Liver (tissue), 9 donors: ENCODE data around the gene SMIM14. TPM values are rescaled to one million over a fixed set of nuclear protein-coding genes. Genes with fewer than 3 reads are reported as not detected.

Experiments used
- DNase-seq: peaks from one replicate; pipeline ENCODE4 v3.0.0-alpha.2; 2017; ENCODE audit warnings: low spot score
- H3K27ac ChIP-seq, 2 donors: one replicate each; pipeline ENCODE4 v1.7.0; 2013; ENCODE audit warnings: inconsistent platforms in 2 of 2, low read length in 2 of 2, control low read depth in 1 of 2, low read depth in 1 of 2, mild to moderate bottlenecking in 1 of 2
- H3K27me3 ChIP-seq, 4 donors: one replicate each; pipeline versions ENCODE4 v1.6.1 to v1.7.0; 2013; ENCODE audit warnings: low read length in 3 of 4, inconsistent platforms in 1 of 4, mild to moderate bottlenecking in 1 of 4, moderate library complexity in 1 of 4; ENCODE audit not compliant: control insufficient read depth in 4 of 4, insufficient read depth in 4 of 4
- H3K36me3 ChIP-seq, 4 donors: one replicate each; pipeline versions ENCODE4 v1.6.1 to v1.7.0; 2013; ENCODE audit warnings: low read length in 3 of 4, mild to moderate bottlenecking in 3 of 4, low read depth in 1 of 4, moderate library complexity in 1 of 4; ENCODE audit not compliant: control insufficient read depth in 4 of 4, insufficient read depth in 3 of 4
- H3K4me1 ChIP-seq, 4 donors: one replicate each; pipeline versions ENCODE4 v1.6.1 to v1.7.0; 2013; ENCODE audit warnings: low read length in 3 of 4, mild to moderate bottlenecking in 3 of 4, moderate library complexity in 1 of 4; ENCODE audit not compliant: control insufficient read depth in 4 of 4, insufficient read depth in 4 of 4
- H3K4me3 ChIP-seq, 3 donors: one replicate each; pipeline versions ENCODE4 v1.6.1 to v1.7.0; 2013; ENCODE audit warnings: low read length in 3 of 3, control low read depth in 1 of 3, low read depth in 1 of 3, mild to moderate bottlenecking in 1 of 3
- H3K9ac ChIP-seq, 2 donors: one replicate each; pipeline ENCODE4 v1.7.0; 2013; ENCODE audit warnings: low read length in 2 of 2, mild to moderate bottlenecking in 2 of 2, moderate library complexity in 2 of 2, control low read depth in 1 of 2, low read depth in 1 of 2
- H3K9me3 ChIP-seq, 4 donors: one replicate each; pipeline versions ENCODE4 v1.6.1 to v1.7.0; 2013; ENCODE audit warnings: low read length in 3 of 4; ENCODE audit not compliant: control insufficient read depth in 4 of 4
- ATF3 ChIP-seq: IDR thresholded peaks from 2 replicates; pipeline ENCODE4 v1.6.1; 2016; ENCODE audit warnings: antibody characterized with exemption
- CTCF ChIP-seq: fragments of 150-350 bp; IDR thresholded peaks from 2 replicates; pipeline ENCODE4 v1.5.1; 2017; ENCODE audit warnings: improper control_type of control experiment, low read depth, low read length; ENCODE audit not compliant: missing input control
- EGR1 ChIP-seq, 2 donors: IDR thresholded peaks; 2 replicates each; pipeline ENCODE4 v1.6.1; 2016 to 2018; ENCODE audit warnings: antibody characterized with exemption in 2 of 2, low read depth in 2 of 2
- FOXA1 ChIP-seq: IDR thresholded peaks from 2 replicates; pipeline ENCODE4 v1.6.1; 2016; ENCODE audit warnings: antibody characterized with exemption
- FOXA2 ChIP-seq: IDR thresholded peaks from 2 replicates; pipeline ENCODE4 v1.6.1; 2016; ENCODE audit warnings: antibody characterized with exemption
- GABPA ChIP-seq, 2 donors: IDR thresholded peaks in 1 of 2; conservative IDR thresholded peaks in 1 of 2; 2 replicates each; pipeline ENCODE4 v1.6.1; 2016; ENCODE audit warnings: antibody characterized with exemption in 2 of 2, mild to moderate bottlenecking in 1 of 2, moderate library complexity in 1 of 2
- HNF4A ChIP-seq, 2 donors: conservative IDR thresholded peaks; 2 replicates each; pipeline ENCODE4 v1.6.1; 2016; ENCODE audit warnings: antibody characterized with exemption in 2 of 2, mild to moderate bottlenecking in 2 of 2
- HNF4G ChIP-seq: IDR thresholded peaks from 2 replicates; pipeline ENCODE4 v1.6.1; 2016; ENCODE audit warnings: antibody characterized with exemption
- JUND ChIP-seq, 2 donors: IDR thresholded peaks; 2 replicates each; pipeline ENCODE4 v1.6.1; 2016; ENCODE audit warnings: antibody characterized with exemption in 2 of 2
- MAX ChIP-seq: IDR thresholded peaks from 2 replicates; pipeline ENCODE4 v1.6.1; 2016; ENCODE audit warnings: antibody characterized with exemption
- NR2F2 ChIP-seq: IDR thresholded peaks from 2 replicates; pipeline ENCODE4 v1.6.1; 2016; ENCODE audit warnings: antibody characterized with exemption
- RAD21 ChIP-seq, 2 donors: IDR thresholded peaks; 2 replicates each; pipeline ENCODE4 v1.6.1; 2016; ENCODE audit warnings: antibody characterized with exemption in 2 of 2, mild to moderate bottlenecking in 2 of 2
- REST ChIP-seq: IDR thresholded peaks from 2 replicates; pipeline ENCODE4 v1.6.1; 2016; ENCODE audit warnings: antibody characterized with exemption, mild to moderate bottlenecking
- RXRA ChIP-seq, 2 donors: IDR thresholded peaks; 2 replicates each; pipeline ENCODE4 v1.6.1; 2017 to 2018; ENCODE audit warnings: antibody characterized with exemption in 2 of 2, mild to moderate bottlenecking in 1 of 2
- SP1 ChIP-seq: IDR thresholded peaks from 2 replicates; pipeline ENCODE4 v1.6.1; 2018; ENCODE audit warnings: antibody characterized with exemption, mild to moderate bottlenecking
- TAF1 ChIP-seq: conservative IDR thresholded peaks from 2 replicates; pipeline ENCODE4 v1.6.1; 2016; ENCODE audit warnings: antibody characterized with exemption, mild to moderate bottlenecking
- YY1 ChIP-seq: IDR thresholded peaks from 2 replicates; pipeline ENCODE4 v1.6.1; 2016; ENCODE audit warnings: antibody characterized with exemption, mild to moderate bottlenecking
- ZBTB33 ChIP-seq: IDR thresholded peaks from 2 replicates; pipeline ENCODE4 v1.6.1; 2016; ENCODE audit warnings: antibody characterized with exemption
- WGBS: extraction: QIAGEN DNeasy Blood & Tissue Kit; methylation state at CpG from one replicate; pipeline ENCODE4 v1.1.7; 2013; 5-methylcytosine and 5-hydroxymethylcytosine counted together
- polyA plus RNA-seq, 2 donors: library from polyadenylated mRNA; stranded (reverse) in 1 of 2; unstranded in 1 of 2; fragments of 200-250 nt in 1 of 2; fragments of >200 nt in 1 of 2; fragmentation: Nextera tagmentation in 1 of 2; extraction: Ambion mirVana in 1 of 2; gene quantifications; one replicate each; pipeline versions ENCODE4 v1.2.1 to v1.2.3, GENCODE V29; 2013 to 2015
- total RNA-seq, 2 donors: library from RNA; depleted of rRNA; stranded (reverse); fragments of >200 nt; gene quantifications; one replicate each; pipeline ENCODE4 v1.2.3, GENCODE V29; 2014
- donor health status: healthy.
- donor health status: healthy.
- donor health status: healthy.
- donor health status: healthy.
- donor health status: healthy.

The SMIM14 gene
- total and polyA plus RNA-seq, 4 donors, result 21.1 to 311 (median 91.6) TPM

- Histone ChIP-seq H3K4me1 (peaks cover 0 to 37% (median 10%) of the 10 kb centered on the region in 4 donors), H3K9me3 (no peaks in the 10 kb centered on the region), H3K27me3 (no peaks in the 10 kb centered on the region), H3K27ac (peak overlapping the region; percentile 95 to 96), H3K36me3 (peaks cover 0 to 11% (median 6%) of the 10 kb centered on the region in 4 donors), H3K4me3 (peak overlapping the region in 1 of 3 donors; percentile 91), H3K9ac (peak overlapping the region; percentile 14 to 59)
- 37% methylated on average over 2 of the region's 2 CpGs for WGBS
- DNase-seq, result no peak
- TF ChIP-seq FOXA2, result no peak
- TF ChIP-seq SP1, result peak; percentile 78
- peak; percentile 29 for TF ChIP-seq ZBTB33
- TF ChIP-seq HNF4G, result peak; percentile 79
- peak; percentile 60 to 67 for TF ChIP-seq RXRA (IDR thresholded peaks at IDR 0.05)
- no peak for TF ChIP-seq EGR1 (IDR thresholded peaks at IDR 0.05; ENCODE audit: low read depth in 2 of 2)
- no peak for TF ChIP-seq CTCF
- TF ChIP-seq HNF4A (conservative IDR thresholded peaks at IDR 0.05), result peak; percentile 96 to 97
- no peak for TF ChIP-seq NR2F2
- TF ChIP-seq JUND (IDR thresholded peaks at IDR 0.05), result peak; percentile 41 to 46
- TF ChIP-seq RAD21 (IDR thresholded peaks at IDR 0.05), result peak; percentile 18 to 32
- TF ChIP-seq ATF3, result no peak
- no peak for TF ChIP-seq YY1
- TF ChIP-seq GABPA (IDR thresholded peaks at IDR 0.05 in 1 of 2, conservative IDR thresholded peaks at IDR 0.05 in 1 of 2), result no peak
- TF ChIP-seq FOXA1, result no peak
- TF ChIP-seq TAF1, result no peak
- TF ChIP-seq MAX, result peak; percentile 20
Observed at GRCh38 chr4:39529534-39529933, 109.1 kb downstream of the SMIM14 start.

- Histone ChIP-seq H3K9ac (peak overlapping the region; percentile 59 to 88), H3K9me3 (no peaks in the 10 kb centered on the region), H3K36me3 (peaks cover 0 to 9% (median 3%) of the 10 kb centered on the region in 4 donors), H3K4me1 (peaks cover 0 to 44% (median 16%) of the 10 kb centered on the region in 4 donors), H3K27me3 (no peaks in the 10 kb centered on the region), H3K27ac (peak overlapping the region; percentile 95 to 96), H3K4me3 (peak overlapping the region; percentile 76 to 95 (median 91))
- no peak for DNase-seq
- WGBS, result 2% methylated on average over 21 of the region's 21 CpGs
- TF ChIP-seq REST (no peak), MAX (no peak), ATF3 (no peak), FOXA1 (no peak), HNF4G (no peak), FOXA2 (no peak), TAF1 (no peak), HNF4A (conservative IDR thresholded peaks at IDR 0.05) (no peak), CTCF (no peak), GABPA (IDR thresholded peaks at IDR 0.05 in 1 of 2, conservative IDR thresholded peaks at IDR 0.05 in 1 of 2) (no peak), NR2F2 (no peak), YY1 (no peak), JUND (IDR thresholded peaks at IDR 0.05) (no peak), SP1 (no peak), ZBTB33 (no peak)
Observed at GRCh38 chr4:39528061-39528465, 110.6 kb downstream of the SMIM14 start.
